Astrocyte of the spinal cord (primary cell): ENCODE results near the gene PANX1.
A peak's percentile ranks its signal among the peaks of the same experiment; 100 is the strongest.

Source experiments
- DNase-seq: peaks from one replicate; pipeline ENCODE4 v3.0.0; 2011; ENCODE audit warnings: low read depth, low spot score
- H3K4me3 ChIP-seq: 2 replicates; pipeline ENCODE4 v1.5.1; 2011; ENCODE audit warnings: low read depth, mild to moderate bottlenecking, low read length, moderate library complexity
- CTCF ChIP-seq: IDR thresholded peaks from 2 replicates; pipeline ENCODE4 v1.5.1; 2012; ENCODE audit warnings: low read depth, mild to moderate bottlenecking, low read length, inconsistent platforms
- in situ Hi-C: cut with HindIII; loops from 2 replicates; pipeline ENCODE4 v1.10.0; 2017; ENCODE audit warnings: low sequenced_read_pairs

Gene PANX1

GRCh38 chr11:94147433-94147845 is 18.8 kb downstream of the PANX1 start:
- TF ChIP-seq CTCF = no peak
- in situ Hi-C loops = no loop called here
- no peak overlapping the region for H3K4me3 ChIP-seq
- DNase-seq = no peak

DNA sequence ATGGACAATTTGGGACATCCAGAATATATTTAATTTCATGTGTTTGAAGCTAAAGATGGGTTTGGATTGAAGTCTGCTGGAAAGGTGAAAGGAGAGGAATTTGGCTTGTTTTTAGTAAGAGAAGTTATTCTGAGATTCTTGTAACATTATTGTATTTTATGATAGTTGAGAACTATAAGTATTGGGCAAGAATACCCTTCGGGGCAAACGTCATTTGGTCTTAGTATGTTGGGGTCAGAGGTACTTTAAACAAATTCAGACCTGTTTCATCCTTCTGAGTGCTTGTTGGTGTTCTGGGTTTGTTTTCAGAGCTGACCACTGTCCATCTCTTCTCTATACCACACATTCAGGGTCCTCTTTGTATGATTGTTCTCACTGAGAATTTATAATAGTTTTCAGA is 19.5 kb downstream of the PANX1 start:
- H3K4me3 ChIP-seq = no peak overlapping the region
- DNase-seq = no peak
- no peak for TF ChIP-seq CTCF
- in situ Hi-C loops = no loop called here

GRCh38 chr11:94149431-94150017 is 20.9 kb downstream of the PANX1 start:
- TF ChIP-seq CTCF = no peak
- no peak overlapping the region for H3K4me3 ChIP-seq
- in situ Hi-C loops = no loop called here
- peak; percentile 86 for DNase-seq

DNA sequence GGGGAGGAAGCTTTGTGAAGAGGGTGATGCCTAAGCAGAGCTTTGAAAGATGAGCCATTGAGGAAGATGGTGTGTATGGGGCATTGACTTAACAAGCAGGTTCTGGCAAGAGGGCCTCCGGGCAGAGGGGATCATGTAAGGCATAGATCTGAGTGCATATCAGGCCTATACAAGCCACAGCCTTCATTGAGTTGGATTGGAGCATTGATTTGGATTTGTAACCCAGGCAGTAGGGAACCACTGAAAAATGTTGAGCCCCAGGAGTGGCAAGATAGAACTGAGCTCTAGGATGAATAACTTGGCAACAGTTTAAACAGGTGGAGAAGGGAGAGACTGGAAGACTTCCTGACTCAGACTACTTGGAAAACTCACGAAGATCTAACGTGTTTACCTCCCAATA is 21.4 kb downstream of the PANX1 start:
- TF ChIP-seq CTCF = no peak

GRCh38 chr11:94150704-94151685 is 22.4 kb downstream of the PANX1 start:
- no peak overlapping the region for H3K4me3 ChIP-seq
- no peak for DNase-seq
- no peak for TF ChIP-seq CTCF
- in situ Hi-C loops = no loop called here

More for the DNA sequence above, 21.4 kb downstream of the PANX1 start:
- no peak overlapping the region for H3K4me3 ChIP-seq
- in situ Hi-C loops = no loop called here
- no peak for DNase-seq

DNA sequence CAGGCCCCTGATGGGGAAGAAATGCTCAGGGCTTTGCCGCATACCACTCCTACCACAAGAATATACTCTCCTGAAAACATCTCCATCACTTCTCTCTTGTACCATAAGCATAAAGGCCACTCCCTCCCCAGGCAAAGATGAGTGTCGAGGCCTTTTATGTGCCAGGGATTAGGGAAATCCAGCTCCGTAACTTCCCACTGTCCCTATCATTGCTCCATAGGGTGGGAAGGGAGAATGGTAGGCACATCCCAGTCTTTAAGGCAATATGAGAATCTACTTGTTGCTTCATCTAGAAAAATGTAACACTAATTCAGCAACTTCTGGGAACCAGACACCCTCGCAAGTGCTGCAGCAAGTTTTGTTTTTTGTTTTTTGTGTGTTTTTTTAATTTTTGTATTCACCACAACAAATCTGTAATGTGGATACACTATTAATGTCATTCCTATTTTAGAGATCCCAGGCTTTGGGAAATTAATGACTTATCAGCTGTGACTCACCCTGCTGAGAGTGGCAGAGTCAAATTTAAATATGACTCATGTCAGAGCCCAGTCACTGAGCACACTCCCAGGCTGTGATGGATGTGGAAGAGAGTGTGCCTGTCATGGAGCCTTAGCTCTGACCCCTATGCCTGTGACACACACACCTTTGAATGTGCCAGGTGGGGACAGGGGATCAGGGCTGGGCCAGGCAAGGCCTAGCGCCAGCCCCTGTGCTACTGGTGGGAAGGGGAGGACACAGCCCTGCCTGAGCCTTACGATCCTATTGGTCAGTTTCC is 23.4 kb downstream of the PANX1 start:
- peak; percentile 83 for DNase-seq
- in situ Hi-C loops = no loop called here
- TF ChIP-seq CTCF = no peak
- no peak overlapping the region for H3K4me3 ChIP-seq
